Measurements from ENCODE around the gene PLA2G4D.

GRCh38 chr15:42073418-42073817 lies 20.9 kb downstream of the PLA2G4D start:
- TF ChIP-seq CTCF (IDR thresholded peaks at IDR 0.05) (no peak), EP300 (IDR thresholded peaks at IDR 0.05) (no peak), POLR2AphosphoS5 (IDR thresholded peaks at IDR 0.05) (no peak)
